CD4-positive, alpha-beta T cell treated with Interleukin-21 for 1 hour (primary cell): Measurements from ENCODE around the gene ZSWIM6.

Source experiments
- DNase-seq: peaks from one replicate; pipeline ENCODE4 v3.0.0-alpha.2; 2020

ZSWIM6 gene

GRCh38 chr5:61496446-61496845 is 164.4 kb downstream of the ZSWIM6 start:
- no peak for DNase-seq

DNA sequence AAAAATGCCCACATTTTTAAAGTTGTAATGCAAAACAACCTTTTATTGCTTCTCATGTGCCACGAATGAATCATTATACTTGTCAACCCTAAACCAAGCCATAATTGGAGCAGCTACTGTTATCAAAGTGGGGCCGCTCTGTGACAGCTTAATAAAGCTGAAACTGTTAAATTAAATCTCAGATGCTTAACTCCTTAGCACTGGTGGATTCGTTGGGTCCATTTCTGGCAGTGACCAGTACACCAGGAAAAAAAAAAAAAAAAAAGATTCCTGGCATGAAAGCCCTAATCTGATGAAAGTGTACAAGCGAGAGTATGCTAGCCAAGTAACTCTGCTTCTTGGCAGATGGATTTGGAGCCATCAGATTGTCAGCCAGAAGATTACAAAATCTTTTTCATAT is 164.8 kb downstream of the ZSWIM6 start:
- DNase-seq: no peak

DNA sequence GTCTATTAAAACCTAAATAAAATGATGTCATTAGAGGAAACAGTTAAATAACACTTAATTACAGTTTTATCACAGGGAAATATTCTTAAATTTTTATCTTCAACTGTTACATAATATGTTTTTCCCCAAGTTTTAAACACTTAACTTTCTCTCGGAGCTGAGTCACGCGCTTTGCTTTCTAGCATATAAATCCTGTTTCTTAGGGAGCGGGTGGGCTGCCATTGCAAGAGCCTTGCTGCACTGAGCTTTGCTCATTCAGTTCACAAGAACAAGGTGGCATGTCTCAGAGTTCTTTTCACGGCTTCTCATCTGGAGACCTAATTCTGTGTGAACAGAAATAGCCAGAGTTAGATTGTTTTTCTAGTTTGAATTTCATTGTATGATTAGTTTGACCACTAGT is 166.1 kb downstream of the ZSWIM6 start:
- DNase-seq: no peak

GRCh38 chr5:61501971-61502370 is 169.9 kb downstream of the ZSWIM6 start:
- no peak for DNase-seq

DNA sequence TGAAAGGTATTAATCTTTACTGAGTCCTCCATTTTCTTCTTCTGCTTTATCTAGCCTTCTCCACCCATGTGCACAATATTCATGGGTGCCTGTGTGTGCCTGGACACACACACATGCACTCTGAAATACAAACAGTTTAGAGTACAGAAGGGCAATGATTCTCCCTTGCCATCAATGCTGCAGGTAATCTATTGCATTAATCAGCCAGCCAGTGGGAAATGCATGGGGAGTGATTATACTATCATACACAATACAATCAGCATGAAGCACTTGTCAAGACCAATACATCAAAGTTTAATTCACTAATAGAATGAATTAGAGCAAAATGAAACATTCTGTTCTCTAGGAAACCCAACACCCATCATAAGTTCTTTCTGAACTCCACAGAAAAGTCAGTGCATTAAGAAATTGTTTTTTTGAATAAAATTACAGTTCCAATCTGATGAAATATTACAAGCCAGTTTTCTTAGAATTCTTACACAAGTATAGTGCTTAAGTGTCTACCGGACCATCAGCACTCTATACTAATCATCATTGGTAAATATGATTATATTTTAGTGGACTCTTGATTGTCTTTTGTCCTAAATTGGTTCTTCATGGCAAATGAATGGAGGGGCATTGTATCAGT is 172.2 kb downstream of the ZSWIM6 start:
- DNase-seq: no peak

GRCh38 chr5:61505281-61505680 is 173.2 kb downstream of the ZSWIM6 start:
- no peak for DNase-seq

GRCh38 chr5:61507232-61507631 is 175.2 kb downstream of the ZSWIM6 start:
- DNase-seq: no peak

DNA sequence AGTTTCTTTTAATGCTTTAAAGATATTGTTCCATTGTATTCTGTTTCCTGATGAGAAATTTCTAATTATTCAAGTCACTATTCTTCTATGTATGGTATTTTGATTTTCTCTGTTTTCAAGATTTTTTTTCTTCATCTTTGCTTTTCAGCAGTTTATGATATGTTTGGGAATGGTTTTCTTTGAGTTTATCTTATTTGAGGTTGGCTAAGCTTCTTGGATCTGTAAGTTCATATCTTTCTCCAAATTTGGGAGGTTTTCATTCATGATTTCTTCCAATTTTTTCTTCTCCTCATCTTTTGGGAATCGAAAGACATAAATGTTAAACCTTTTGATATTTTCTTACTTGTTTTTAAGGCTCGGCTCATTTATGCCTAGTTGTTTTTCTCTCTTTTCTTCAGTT is 184.9 kb downstream of the ZSWIM6 start:
- no peak for DNase-seq

DNA sequence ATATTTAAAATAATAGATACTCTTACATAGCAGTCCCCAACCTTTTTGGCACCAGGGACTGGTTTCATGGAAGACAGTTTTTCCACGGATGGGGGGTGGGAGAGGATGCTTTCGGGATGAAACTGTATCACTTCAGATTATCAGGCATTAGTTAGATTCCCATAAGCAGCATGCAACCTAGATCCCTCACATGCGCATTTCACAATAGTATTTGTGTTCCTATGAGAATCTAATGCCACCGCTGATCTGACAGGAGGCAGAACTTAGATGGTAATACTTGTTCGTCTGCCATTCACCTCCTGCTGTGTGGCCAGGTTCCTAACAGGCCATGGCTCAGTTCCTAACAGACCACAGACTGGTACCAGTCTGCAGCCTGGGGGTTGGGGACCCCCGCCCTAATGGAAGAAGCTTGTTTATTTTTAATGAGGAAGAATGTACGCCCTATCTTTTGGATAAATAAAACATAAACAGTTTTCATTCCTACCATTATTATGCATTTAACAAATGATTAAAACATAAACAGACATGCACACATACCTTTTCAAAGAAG is 187.7 kb downstream of the ZSWIM6 start:
- no peak for DNase-seq

DNA sequence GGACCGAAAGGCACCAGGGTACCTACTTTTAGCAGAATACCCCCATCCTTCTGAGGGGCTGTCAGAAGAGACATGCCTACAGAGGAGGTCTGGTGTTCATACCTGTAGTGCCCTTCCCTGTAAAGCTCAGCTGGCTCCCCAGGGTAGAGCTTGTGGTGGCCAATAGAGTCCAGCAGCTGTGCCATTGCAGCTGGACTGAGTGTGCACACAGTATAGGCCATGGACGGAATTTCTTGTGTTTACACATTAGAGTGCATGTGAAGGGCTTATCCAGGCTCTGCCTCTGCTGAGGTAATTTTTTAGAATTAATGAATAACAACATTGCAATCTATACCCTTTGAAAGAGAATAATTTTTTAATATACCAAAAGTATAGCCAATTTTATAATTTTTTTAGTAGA is 191.0 kb downstream of the ZSWIM6 start:
- no peak for DNase-seq

DNA sequence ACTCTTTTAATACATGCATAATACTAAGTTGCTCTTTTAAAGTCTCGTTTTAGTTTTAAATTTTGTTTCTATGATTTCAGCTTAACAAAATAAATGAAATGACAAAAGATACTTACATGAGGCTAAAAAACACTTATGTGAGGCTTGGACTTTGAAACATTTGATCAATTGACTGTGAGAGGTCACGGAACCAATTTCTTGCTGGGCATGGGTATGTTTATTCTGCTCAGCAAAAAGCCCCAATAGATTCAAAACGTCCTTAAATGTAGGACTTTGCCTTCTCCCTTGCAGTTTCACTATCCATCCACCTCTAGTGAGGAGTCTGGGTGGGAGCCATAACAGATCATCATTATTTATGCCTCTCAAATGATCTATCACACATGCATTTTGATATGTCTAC is 191.9 kb downstream of the ZSWIM6 start:
- no peak for DNase-seq

- DNase-seq: no peak
Measured at GRCh38 chr5:61525512-61526206, 193.6 kb downstream of the ZSWIM6 start.

DNA sequence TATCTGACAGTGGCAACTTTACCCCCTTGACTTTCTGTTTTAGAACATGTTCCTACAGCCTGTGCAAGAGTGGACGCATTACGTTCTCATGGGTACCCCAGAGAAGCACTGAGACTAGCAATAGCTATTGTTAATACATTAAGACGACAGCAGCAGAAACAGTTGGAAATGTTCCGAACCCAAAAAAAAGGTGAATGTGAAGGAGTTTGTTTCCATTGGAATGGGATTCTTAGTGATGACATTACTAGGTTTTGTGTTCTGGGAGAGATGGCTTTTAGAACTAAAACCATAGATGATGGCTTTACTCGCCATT is 194.1 kb downstream of the ZSWIM6 start:
- no peak for DNase-seq

- DNase-seq: no peak
Measured at GRCh38 chr5:61532983-61533382, 200.9 kb downstream of the ZSWIM6 start.

DNA sequence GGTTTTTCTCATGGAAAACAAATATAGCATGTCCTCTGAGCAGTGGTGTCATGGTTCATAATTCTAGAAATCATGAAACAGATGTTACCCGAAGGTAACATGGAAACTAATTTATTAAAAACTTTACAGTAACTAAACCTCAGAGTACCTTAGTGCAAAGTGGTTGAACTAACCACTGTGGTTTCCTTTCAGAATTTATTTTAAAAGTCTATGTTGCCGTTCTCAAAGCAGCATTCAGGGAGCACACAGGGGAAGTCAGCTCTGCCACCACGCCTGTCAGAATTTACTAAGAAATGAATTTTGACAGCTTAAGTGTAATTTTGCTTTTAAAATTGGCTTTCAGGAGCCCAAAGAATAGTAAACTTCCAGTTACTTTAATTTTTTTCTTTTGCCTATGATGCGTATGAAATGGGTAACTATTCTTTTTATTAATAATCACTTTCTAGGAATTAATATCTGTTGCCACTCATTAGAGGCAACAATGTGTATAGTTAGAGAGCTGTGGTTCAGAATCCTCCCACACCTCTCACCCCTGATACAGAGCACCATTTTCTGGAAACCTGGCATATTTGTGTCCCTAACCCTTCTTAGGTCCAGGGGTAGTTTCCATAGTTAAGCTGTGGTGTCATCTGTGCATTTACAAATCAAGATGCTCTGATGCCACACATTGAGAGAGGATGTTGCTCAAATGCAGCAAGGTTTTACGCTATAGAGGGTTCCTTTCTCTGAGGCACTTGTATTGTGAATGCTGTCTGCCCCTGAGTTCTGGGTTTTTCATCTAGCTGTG is 202.6 kb downstream of the ZSWIM6 start:
- DNase-seq: peak; percentile 15

GRCh38 chr5:61535828-61536227 is 203.8 kb downstream of the ZSWIM6 start:
- no peak for DNase-seq

DNA sequence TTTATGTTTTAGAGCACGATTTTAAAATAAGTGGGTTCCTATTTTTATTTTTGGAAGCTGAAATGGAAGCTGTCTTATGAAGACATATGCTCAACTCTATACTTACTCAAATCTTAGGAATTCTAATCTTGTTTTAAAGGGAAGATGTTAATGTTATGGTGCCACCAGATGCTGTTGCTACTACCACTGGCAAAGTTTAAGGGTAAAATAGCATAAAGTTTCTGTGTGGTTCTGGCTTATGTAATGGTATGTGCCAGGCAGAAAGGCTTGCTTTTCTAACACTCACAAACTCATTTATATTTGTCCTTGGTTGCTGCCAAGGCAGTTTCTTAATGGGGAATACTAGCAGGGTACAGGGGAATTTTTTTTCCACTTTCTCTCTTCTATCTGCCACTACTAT is 204.9 kb downstream of the ZSWIM6 start:
- no peak for DNase-seq

- no peak for DNase-seq
Measured at GRCh38 chr5:61538722-61539501, 206.9 kb downstream of the ZSWIM6 start.

- DNase-seq: no peak
Measured at GRCh38 chr5:61549530-61549929, 217.5 kb downstream of the ZSWIM6 start.

- no peak for DNase-seq
Measured at GRCh38 chr5:61551637-61552313, 219.7 kb downstream of the ZSWIM6 start.

- DNase-seq: no peak
Measured at GRCh38 chr5:61559146-61559545, 227.1 kb downstream of the ZSWIM6 start.

GRCh38 chr5:61559722-61560121 is 227.7 kb downstream of the ZSWIM6 start:
- DNase-seq: no peak

GRCh38 chr5:61563401-61563800 is 231.3 kb downstream of the ZSWIM6 start:
- no peak for DNase-seq
